GM12878 (cell line): Measurements from ENCODE around the gene ACVR1B. TPM values are rescaled to one million over a fixed set of nuclear protein-coding genes. Genes with fewer than 3 reads are reported as not detected.

ENCODE experiments used
- BRCA1 ChIP-seq: IDR thresholded peaks from 2 replicates; pipeline ENCODE4 v1.6.1; 2011; ENCODE audit warnings: low read depth, low read length, improper control_type of control experiment
- CBX5 ChIP-seq: sonication (generic); IDR thresholded peaks from 2 replicates; pipeline ENCODE4 v1.6.1; 2016; ENCODE audit warnings: low read depth, moderate library complexity, mild to moderate bottlenecking, inconsistent platforms
- EP300 ChIP-seq, 2 experiments: fragments of 150-350 bp in 1 of 2; IDR thresholded peaks; 2 replicates each; pipeline ENCODE4 v1.6.1; 2011 to 2012; ENCODE audit warnings: low read depth in 2 of 2, low read length in 2 of 2, borderline replicate concordance in 1 of 2, improper control_type of control experiment in 1 of 2, inconsistent platforms in 1 of 2; ENCODE audit not compliant: control insufficient read depth in 1 of 2
- HDAC6 ChIP-seq: fragments of 200-600 bp; sonication (generic); IDR thresholded peaks from one replicate; pipeline ENCODE4 v1.8.0; 2017; ENCODE audit warnings: antibody characterized with exemption; ENCODE audit not compliant: unreplicated experiment
- KLF5 ChIP-seq: fragments of 450-650 bp; IDR thresholded peaks from 2 replicates; pipeline ENCODE4 v1.6.1; 2014; ENCODE audit warnings: mild to moderate bottlenecking; ENCODE audit not compliant: partially characterized antibody
- NFYB ChIP-seq: IDR thresholded peaks from 2 replicates; pipeline ENCODE4 v1.6.1; 2011; ENCODE audit warnings: low read depth, mild to moderate bottlenecking, low read length, improper control_type of control experiment, moderate library complexity; ENCODE audit not compliant: insufficient read depth
- NR2C2 ChIP-seq: IDR thresholded peaks from 2 replicates; pipeline ENCODE4 v1.6.1; 2011; ENCODE audit warnings: borderline replicate concordance, low read depth; ENCODE audit not compliant: control insufficient read depth, insufficient read length
- RAD21 ChIP-seq: IDR thresholded peaks from 2 replicates; pipeline ENCODE4 v1.6.1; 2011; ENCODE audit warnings: mild to moderate bottlenecking, low read depth, low read length, moderate library complexity; ENCODE audit not compliant: insufficient read depth
- RBBP5 ChIP-seq: fragments of 200-600 bp; sonication (generic); conservative IDR thresholded peaks from 2 replicates; pipeline ENCODE4 v1.6.1; 2016
- SMC3 ChIP-seq: IDR thresholded peaks from 2 replicates; pipeline ENCODE4 v1.6.1; 2011; ENCODE audit warnings: low read length, improper control_type of control experiment, borderline replicate concordance
- SUPT20H ChIP-seq: IDR thresholded peaks from 2 replicates; pipeline ENCODE4 v1.6.1; 2011; ENCODE audit warnings: low read depth, mild to moderate bottlenecking, low read length, moderate library complexity, borderline replicate concordance; ENCODE audit not compliant: control insufficient read depth
- ZBTB4 ChIP-seq: fragments of 450-650 bp; formaldehyde crosslinking; IDR thresholded peaks from 2 replicates; pipeline ENCODE4 v1.4.0; 2022; ENCODE audit warnings: mild to moderate bottlenecking, moderate library complexity
- polyA plus RNA-seq, 11 experiments: library from polyadenylated mRNA; depleted of rRNA in 4 of 11; unstranded in 6 of 11; stranded (reverse) in 5 of 11; fragments of >200 nt; fragmentation: Nextera tagmentation in 4 of 11; fragmentation: Illumina TruSeq in 1 of 11; extraction: Ambion mirVana in 4 of 11; extraction: Trizol in 1 of 11; gene quantifications; 1 replicate in 1 of 11; 2 replicates in 10 of 11; pipeline versions ENCODE4 v1.2.1 to v1.2.3, GENCODE V29; 2011 to 2016; ENCODE audit warnings: inconsistent platforms in 2 of 11, missing spikeins in 2 of 11, low read depth in 1 of 11
- total RNA-seq, 4 experiments: library from RNA; depleted of rRNA in 3 of 4; stranded (reverse); fragments of >200 nt in 3 of 4; fragmentation: Illumina TruSeq in 1 of 4; extraction: Trizol in 1 of 4; gene quantifications; 2 replicates each; pipeline versions ENCODE4 v1.2.1 to v1.2.3, GENCODE V29; 2013 to 2021

Gene ACVR1B
- total and polyA plus RNA-seq, 10 of the 15 experiments (the other 5 are each of a cell fraction or from before 2014, with no cell fraction given): 0.02 to 0.69 (median 0.16) TPM; not detected in 2

- TF ChIP-seq SMC3 (no peak), KLF5 (no peak), ZBTB4 (CRISPR knock-in tag) (no peak), RBBP5 (no peak), CBX5 (no peak), NFYB (no peak), HDAC6 (no peak), RAD21 (no peak), EP300 (IDR thresholded peaks at IDR 0.05; ENCODE audit: borderline replicate concordance in 1 of 2, control insufficient read depth in 1 of 2, low read depth in 2 of 2, low read length in 2 of 2) (no peak), BRCA1 (no peak), SUPT20H (no peak), NR2C2 (no peak)
Measured at GRCh38 chr12:51926064-51926632, 25.4 kb upstream of the ACVR1B start (continued).
